HCT116 (cell line): ENCODE measurements around the gene TMEM14A. TPM values are rescaled to one million over a fixed set of nuclear protein-coding genes. Genes with fewer than 3 reads are reported as not detected.

Experiments used
- ATAC-seq: fragments of 200-7000 bp; cut with Tn5 transposase; 2 replicates; pipeline ENCODE4 v1.9.1; 2020; ENCODE audit warnings: mild to moderate bottlenecking, moderate library complexity
- BruUV-seq: library from RNA; stranded (reverse); fragments of 400-500 nt; replicated peaks from 2 replicates; lab custom pipeline; 2021; lab: Mats Ljungman, UMichigan
- CTCF ChIA-PET: fragments of 300-600 bp; sonication (Branson Sonifier 250); formaldehyde crosslinking; loops from one replicate; lab custom pipeline; 2021; ENCODE audit warnings: antibody characterized with exemption; lab: Charles Lee
- POLR2A ChIA-PET: fragments of 300-600, 350-600 bp; sonication (Branson Sonifier 250); formaldehyde crosslinking; loops from one replicate; lab custom pipeline; 2021; ENCODE audit warnings: antibody characterized with exemption; lab: Charles Lee
- RAD21 ChIA-PET, 2 experiments: fragments of 300-600 bp; sonication (Branson Sonifier 250); formaldehyde crosslinking; loops; one replicate each; lab custom pipeline; 2023; ENCODE audit warnings: low total read pairs in 2 of 2; ENCODE audit not compliant: uncharacterized antibody in 2 of 2, unreplicated experiment in 2 of 2, low non-redundant PET in 1 of 2; lab: Charles Lee
- DNase-seq: peaks from one replicate; pipeline ENCODE4 v3.0.0-alpha.2; 2010; ENCODE audit warnings: low read depth, low spot score
- H2AFZ ChIP-seq: fragments of 200-600 bp; shearing (Covaris generic), sonication (generic); 2 replicates; pipeline ENCODE4 v1.6.1; 2017; ENCODE audit warnings: low read depth, mixed run types, mixed read lengths, antibody characterized with exemption, low read length; ENCODE audit not compliant: poor library complexity, severe bottlenecking
- H3K27ac ChIP-seq: 2 replicates; pipeline ENCODE4 v1.5.1; 2012; ENCODE audit warnings: low read depth, low read length
- H3K27me3 ChIP-seq: fragments of 200-600 bp; sonication (generic); 2 replicates; pipeline ENCODE4 v1.6.1; 2016; ENCODE audit warnings: mixed run types, low read length, mixed read lengths; ENCODE audit not compliant: insufficient read depth
- H3K36me3 ChIP-seq, 2 experiments: fragments of 200-500 bp in 1 of 2; fragments of 200-600 bp in 1 of 2; sonication (Bioruptor generic) in 1 of 2; sonication (generic) in 1 of 2; 2 replicates each; pipeline versions ENCODE4 v1.5.1 to v1.6.1; 2014 to 2016; ENCODE audit warnings: low read length in 2 of 2, inconsistent platforms in 1 of 2, mixed read lengths in 1 of 2, mixed run types in 1 of 2; ENCODE audit not compliant: insufficient read depth in 2 of 2, control insufficient read depth in 1 of 2
- H3K4me1 ChIP-seq, 2 experiments: fragments of 200-600 bp in 1 of 2; sonication (generic) in 1 of 2; 2 replicates each; pipeline versions ENCODE4 v1.5.1 to v1.6.1; 2012 to 2017; ENCODE audit warnings: low read length in 2 of 2, inconsistent platforms in 1 of 2, mild to moderate bottlenecking in 1 of 2, mixed read lengths in 1 of 2, mixed run types in 1 of 2, moderate library complexity in 1 of 2; ENCODE audit not compliant: insufficient read depth in 2 of 2, control insufficient read depth in 1 of 2
- H3K4me2 ChIP-seq: fragments of 200-600 bp; sonication (generic); 2 replicates; pipeline ENCODE4 v1.6.1; 2017; ENCODE audit warnings: mixed run types, low read length, mixed read lengths
- H3K4me3 ChIP-seq, 2 experiments: fragments of 200-600 bp in 1 of 2; sonication (generic) in 1 of 2; replicated peaks in 1 of 2; 2 replicates each; pipeline ENCODE4 v1.5.1; 2011 to 2016; ENCODE audit warnings: low read length in 2 of 2, control low read depth in 1 of 2, low read depth in 1 of 2, mild to moderate bottlenecking in 1 of 2, mixed read lengths in 1 of 2, mixed run types in 1 of 2
- H3K79me2 ChIP-seq: fragments of 200-600 bp; sonication (generic); 2 replicates; pipeline ENCODE4 v1.6.1; 2017; ENCODE audit warnings: mild to moderate bottlenecking, mixed run types, low read length, moderate library complexity, mixed read lengths; ENCODE audit not compliant: insufficient read depth
- H3K9ac ChIP-seq: fragments of 200-600 bp; sonication (generic); 2 replicates; pipeline ENCODE4 v1.6.1; 2016; ENCODE audit warnings: low read length, mixed read lengths
- H3K9me2 ChIP-seq: fragments of 200-600 bp; sonication (generic), shearing (Covaris generic); 2 replicates; pipeline ENCODE4 v1.6.1; 2017; ENCODE audit warnings: mixed run types, mild to moderate bottlenecking, moderate library complexity; ENCODE audit not compliant: insufficient read depth
- H3K9me3 ChIP-seq, 2 experiments: fragments of 200-500 bp in 1 of 2; fragments of 200-600 bp in 1 of 2; sonication (Bioruptor generic) in 1 of 2; sonication (generic) in 1 of 2; 2 replicates each; pipeline ENCODE4 v1.6.1; 2014 to 2017; ENCODE audit warnings: low read length in 2 of 2, mixed read lengths in 2 of 2, inconsistent platforms in 1 of 2, low read depth in 1 of 2, mild to moderate bottlenecking in 1 of 2, mixed run types in 1 of 2, moderate library complexity in 1 of 2; ENCODE audit not compliant: control insufficient read depth in 1 of 2, insufficient read depth in 1 of 2
- H4K20me1 ChIP-seq: fragments of 200-600 bp; sonication (generic), shearing (Covaris generic); 2 replicates; pipeline ENCODE4 v1.6.1; 2017; ENCODE audit warnings: mixed run types, mild to moderate bottlenecking, moderate library complexity; ENCODE audit not compliant: insufficient read depth
- CBX3 ChIP-seq: IDR thresholded peaks from 2 replicates; pipeline ENCODE4 v1.6.1; 2012; ENCODE audit warnings: low read depth
- CEBPB ChIP-seq: IDR thresholded peaks from 2 replicates; pipeline ENCODE4 v1.6.1; 2012; ENCODE audit warnings: low read depth
- CTCF ChIP-seq, 3 experiments: fragments of 200-600 bp in 1 of 3; sonication (generic) in 1 of 3; IDR thresholded peaks in 2 of 3; conservative IDR thresholded peaks in 1 of 3; 2 replicates each; pipeline ENCODE4 v1.5.1; 2012 to 2017; ENCODE audit warnings: low read depth in 2 of 3, low read length in 2 of 3, antibody characterized with exemption in 1 of 3, borderline replicate concordance in 1 of 3, control low read depth in 1 of 3, mild to moderate bottlenecking in 1 of 3, mixed read lengths in 1 of 3, mixed run types in 1 of 3, moderate library complexity in 1 of 3; ENCODE audit not compliant: insufficient read depth in 1 of 3
- EGR1 ChIP-seq: IDR thresholded peaks from 2 replicates; pipeline ENCODE4 v1.6.1; 2012; ENCODE audit warnings: low read depth
- ELF1 ChIP-seq: IDR thresholded peaks from 2 replicates; pipeline ENCODE4 v1.6.1; 2012; ENCODE audit warnings: low read depth, borderline replicate concordance
- EZH2 ChIP-seq: fragments of 200-600 bp; sonication (generic); IDR thresholded peaks from 2 replicates; pipeline ENCODE4 v1.6.1; 2017; ENCODE audit warnings: antibody characterized with exemption, mixed run types
- FOSL1 ChIP-seq: IDR thresholded peaks from 2 replicates; pipeline ENCODE4 v1.6.1; 2012; ENCODE audit warnings: low read depth
- MAX ChIP-seq: IDR thresholded peaks from 2 replicates; pipeline ENCODE4 v1.6.1; 2012
- POLR2A ChIP-seq: IDR thresholded peaks from 2 replicates; pipeline ENCODE4 v1.7.0; 2011; ENCODE audit warnings: borderline replicate concordance; ENCODE audit not compliant: insufficient read depth, insufficient read length; ENCODE audit errors: extremely low read depth
- POLR2AphosphoS5 ChIP-seq: IDR thresholded peaks from 2 replicates; pipeline ENCODE4 v1.6.1; 2011; ENCODE audit warnings: mild to moderate bottlenecking, low read depth, low read length, moderate library complexity
- RAD21 ChIP-seq: IDR thresholded peaks from 2 replicates; pipeline ENCODE4 v1.6.1; 2012; ENCODE audit warnings: low read depth, mild to moderate bottlenecking
- SIN3A ChIP-seq: IDR thresholded peaks from 2 replicates; pipeline ENCODE4 v1.6.1; 2012; ENCODE audit warnings: low read depth
- SRF ChIP-seq: IDR thresholded peaks from 2 replicates; pipeline ENCODE4 v1.6.1; 2012; ENCODE audit warnings: low read depth
- YY1 ChIP-seq: IDR thresholded peaks from 2 replicates; pipeline ENCODE4 v1.6.1; 2011; ENCODE audit warnings: low read length, low read depth, moderate library complexity, mild to moderate bottlenecking; ENCODE audit not compliant: insufficient replicate concordance; ENCODE audit errors: extremely low read depth
- ZFX ChIP-seq: fragments of 450-650 bp; IDR thresholded peaks from 2 replicates; pipeline ENCODE4 v1.6.1; 2017
- ZNF274 ChIP-seq: fragments of 200-500 bp; sonication (Bioruptor generic); IDR thresholded peaks from 2 replicates; pipeline ENCODE4 v1.6.1; 2014; ENCODE audit warnings: mild to moderate bottlenecking, low read depth, low read length, inconsistent platforms
- intact Hi-C: fragments of 100-400 bp; cut with micrococcal nuclease; formaldehyde crosslinking; loops from 2 replicates; pipeline ENCODE4 v1.10.0; 2022
- total RNA-seq: library from RNA; stranded (reverse); gene quantifications from one replicate; pipeline ENCODE4 v1.2.1, GENCODE V29; 2021; ENCODE audit not compliant: unreplicated experiment
- TF ChIP-seq, protein P1 (sequence below): IDR thresholded peaks from 2 replicates; pipeline ENCODE4 v1.6.1; 2011; ENCODE audit warnings: mild to moderate bottlenecking, low read length, moderate library complexity; ENCODE audit not compliant: insufficient replicate concordance; ENCODE audit errors: extremely low read depth
- TF ChIP-seq, protein P2 (sequence below): IDR thresholded peaks from 2 replicates; pipeline ENCODE4 v1.6.1; 2012

Gene TMEM14A
- total RNA-seq, 1 experiment from 2014 or later: 51.5 TPM

- TF ChIP-seq, protein P1, sequence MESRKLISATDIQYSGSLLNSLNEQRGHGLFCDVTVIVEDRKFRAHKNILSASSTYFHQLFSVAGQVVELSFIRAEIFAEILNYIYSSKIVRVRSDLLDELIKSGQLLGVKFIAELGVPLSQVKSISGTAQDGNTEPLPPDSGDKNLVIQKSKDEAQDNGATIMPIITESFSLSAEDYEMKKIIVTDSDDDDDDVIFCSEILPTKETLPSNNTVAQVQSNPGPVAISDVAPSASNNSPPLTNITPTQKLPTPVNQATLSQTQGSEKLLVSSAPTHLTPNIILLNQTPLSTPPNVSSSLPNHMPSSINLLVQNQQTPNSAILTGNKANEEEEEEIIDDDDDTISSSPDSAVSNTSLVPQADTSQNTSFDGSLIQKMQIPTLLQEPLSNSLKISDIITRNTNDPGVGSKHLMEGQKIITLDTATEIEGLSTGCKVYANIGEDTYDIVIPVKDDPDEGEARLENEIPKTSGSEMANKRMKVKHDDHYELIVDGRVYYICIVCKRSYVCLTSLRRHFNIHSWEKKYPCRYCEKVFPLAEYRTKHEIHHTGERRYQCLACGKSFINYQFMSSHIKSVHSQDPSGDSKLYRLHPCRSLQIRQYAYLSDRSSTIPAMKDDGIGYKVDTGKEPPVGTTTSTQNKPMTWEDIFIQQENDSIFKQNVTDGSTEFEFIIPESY: no peak
- TF ChIP-seq EZH2: no peak
These were observed 49.3 kb upstream of the TMEM14A start (continued) for GRCh38 chr6:52621631-52622030.

DNA sequence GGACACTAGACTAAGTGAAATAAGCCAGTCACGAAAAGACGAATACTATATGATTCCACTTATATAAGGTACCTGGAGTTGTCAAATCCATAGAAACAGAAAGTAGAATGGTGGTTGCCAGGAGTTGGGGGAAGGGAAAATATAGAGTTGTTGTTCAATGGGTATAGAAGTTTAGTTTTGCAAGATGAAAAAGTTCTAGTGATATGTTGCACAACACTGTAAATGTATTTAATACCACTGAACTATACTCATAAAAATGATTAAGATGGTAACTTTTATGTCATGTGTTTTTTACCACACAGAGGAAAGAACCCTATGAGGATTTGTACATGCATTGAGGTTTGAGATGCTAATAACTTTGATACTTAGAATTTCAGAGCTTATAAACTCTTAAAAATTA lies 48.1 kb upstream of the TMEM14A start:
- Histone ChIP-seq H3K9ac (no peak overlapping the region), H4K20me1 (no peaks in the 10 kb centered on the region)
- intact Hi-C loops: no loop called here
- TF ChIP-seq MAX: no peak
- TF ChIP-seq, protein P1: no peak
- no peak for TF ChIP-seq POLR2AphosphoS5
- TF ChIP-seq CBX3: no peak
- TF ChIP-seq, protein P2, sequence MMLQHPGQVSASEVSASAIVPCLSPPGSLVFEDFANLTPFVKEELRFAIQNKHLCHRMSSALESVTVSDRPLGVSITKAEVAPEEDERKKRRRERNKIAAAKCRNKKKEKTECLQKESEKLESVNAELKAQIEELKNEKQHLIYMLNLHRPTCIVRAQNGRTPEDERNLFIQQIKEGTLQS: no peak
- no peak for TF ChIP-seq CEBPB
- TF ChIP-seq RAD21: no peak
- TF ChIP-seq ELF1: no peak
- no peak for TF ChIP-seq ZFX
- no peak for TF ChIP-seq CTCF (IDR thresholded peaks at IDR 0.05 in 2 of 3, conservative IDR thresholded peaks at IDR 0.05 in 1 of 3; ENCODE audit: borderline replicate concordance in 1 of 3, insufficient read depth in 1 of 3, low read depth in 2 of 3, low read length in 2 of 3)
- no peak for TF ChIP-seq SRF
- TF ChIP-seq YY1: no peak
- no peak for TF ChIP-seq ZNF274
- TF ChIP-seq EZH2: no peak
- no peak for TF ChIP-seq POLR2A
- no peak for TF ChIP-seq SIN3A
- TF ChIP-seq EGR1: no peak
- TF ChIP-seq FOSL1: no peak
- TF ChIP-seq, all 23 proteins: peak for 0
- Histone ChIP-seq H3K79me2 (no peaks in the 10 kb centered on the region), H3K4me3 (no peak overlapping the region), H3K27me3 (no peaks in the 10 kb centered on the region), H3K9me2 (no peaks in the 10 kb centered on the region), H3K4me2 (no peak overlapping the region), H3K36me3 (no peaks in the 10 kb centered on the region), H3K9me3 (no peaks in the 10 kb centered on the region), H3K27ac (no peak overlapping the region), H2AFZ (no peak overlapping the region), H3K4me1 (no peaks in the 10 kb centered on the region)
- ChIA-PET CTCF (no interaction called here), POLR2A (no interaction called here), RAD21 (no interaction called here)
- BruUV-seq: no TSS peak
- ATAC-seq: no peak
- DNase-seq: no peak
